Transverse colon (tissue), 4 donors: ENCODE measurements around the gene HEPACAM2. TPM values are rescaled to one million over a fixed set of nuclear protein-coding genes. Genes with fewer than 3 reads are reported as not detected.

Source experiments
- DNase-seq: peaks from one replicate; pipeline ENCODE4 v3.0.0-alpha.2; 2019
- H3K27ac ChIP-seq, 4 donors: fragments of 200-600 bp; sonication (generic); 2 replicates each; pipeline ENCODE4 v1.5.1; 2016 to 2018; ENCODE audit warnings: inconsistent platforms in 4 of 4
- H3K27me3 ChIP-seq: fragments of 200-600 bp; sonication (generic); 2 replicates; pipeline ENCODE4 v1.5.1; 2017; ENCODE audit warnings: inconsistent platforms
- H3K36me3 ChIP-seq, 4 donors: fragments of 200-600 bp; sonication (generic); 2 replicates each; pipeline ENCODE4 v1.5.1; 2017 to 2019; ENCODE audit warnings: inconsistent platforms in 4 of 4
- H3K4me1 ChIP-seq, 4 donors: fragments of 200-600 bp; sonication (generic); 2 replicates each; pipeline ENCODE4 v1.5.1; 2017 to 2020; ENCODE audit warnings: inconsistent platforms in 4 of 4
- H3K4me3 ChIP-seq, 4 donors: fragments of 200-600 bp; sonication (generic); 1 replicate in 1 of 4; 2 replicates in 3 of 4; pipeline versions ENCODE4 v1.5.1 to v1.6.1; 2017 to 2019; ENCODE audit warnings: inconsistent platforms in 4 of 4
- H3K9me3 ChIP-seq, 2 donors: fragments of 200-600 bp; sonication (generic); 2 replicates each; pipeline ENCODE4 v1.5.1; 2017 to 2019; ENCODE audit warnings: inconsistent platforms in 2 of 2
- CTCF ChIP-seq, 5 experiments: fragments of 200-600 bp in 3 of 5; fragments of 450-650 bp in 2 of 5; sonication (generic) in 3 of 5; IDR thresholded peaks; 1 replicate in 2 of 5; 2 replicates in 3 of 5; pipeline ENCODE4 v1.5.1; 2016 to 2017; ENCODE audit warnings: antibody characterized with exemption in 5 of 5, inconsistent platforms in 3 of 5, mild to moderate bottlenecking in 2 of 5, moderate library complexity in 1 of 5
- EP300 ChIP-seq: sonication (generic); formaldehyde crosslinking; IDR thresholded peaks from one replicate; pipeline ENCODE4 v1.6.1; 2017; ENCODE audit warnings: antibody characterized with exemption, low read depth
- POLR2A ChIP-seq: fragments of 450-650 bp; IDR thresholded peaks from one replicate; pipeline ENCODE4 v1.6.1; 2016; ENCODE audit warnings: antibody characterized with exemption, mild to moderate bottlenecking, moderate library complexity
- POLR2AphosphoS5 ChIP-seq, 3 donors: sonication (generic); formaldehyde crosslinking; IDR thresholded peaks; one replicate each; pipeline ENCODE4 v1.6.1; 2016; ENCODE audit warnings: antibody characterized with exemption in 3 of 3
- WGBS, 2 donors: methylation state at CpG; one replicate each; pipeline ENCODE4 v1.1.5; 2018; ENCODE audit warnings: low coverage in 1 of 2; 5-methylcytosine and 5-hydroxymethylcytosine counted together
- in situ Hi-C, 4 donors: fragments of 200-750 bp; cut with MboI; loops; one replicate each; pipeline versions ENCODE4 v1.15.0 to v1.15.1; 2017; ENCODE audit warnings: low sequenced_read_pairs in 3 of 4, low pct_ligation_motif_present in 1 of 4, low pct_unique_long_range_greater_than_20kb in 1 of 4
- intact Hi-C: fragments of 100-400 bp; cut with DNase I; formaldehyde crosslinking; loops from one replicate; pipeline ENCODE4 v1.15.1; 2023; ENCODE audit warnings: low total_unique reads
- total RNA-seq, 4 donors: library from RNA; depleted of rRNA; stranded (reverse); fragments of >200 nt; gene quantifications; one replicate each; pipeline ENCODE4 v1.1.0, GENCODE V29; 2016

Gene HEPACAM2
- total RNA-seq, 4 donors from 2014 or later = 10.5 to 127 (median 45.1) TPM

- in situ Hi-C loops = no loop called here
- no peaks in the 10 kb centered on the region for H3K9me3 ChIP-seq
- H3K4me3 ChIP-seq = no peak overlapping the region
- no peak for TF ChIP-seq POLR2AphosphoS5 (IDR thresholded peaks at IDR 0.05)
- no peak for TF ChIP-seq POLR2A
- no peak for TF ChIP-seq CTCF (IDR thresholded peaks at IDR 0.05)
- TF ChIP-seq EP300 = no peak
- WGBS, 2 donors = 37 to 52% methylated on average over 2 to 3 of the region's 3 CpGs
- H3K27ac ChIP-seq = no peak overlapping the region
- no peak for DNase-seq
- peaks cover 31% of the 10 kb centered on the region for H3K27me3 ChIP-seq
- intact Hi-C loops = no loop called here
- H3K4me1 ChIP-seq = peaks cover 0 to 6% (median 0%) of the 10 kb centered on the region in 4 donors
- H3K36me3 ChIP-seq = no peaks in the 10 kb centered on the region
Measured at GRCh38 chr7:93194386-93194785, 31.9 kb downstream of the HEPACAM2 start.

- Histone ChIP-seq H3K9me3 (no peaks in the 10 kb centered on the region), H3K27ac (no peak overlapping the region), H3K36me3 (no peaks in the 10 kb centered on the region), H3K4me3 (no peak overlapping the region), H3K27me3 (peaks cover 37% of the 10 kb centered on the region), H3K4me1 (no peaks in the 10 kb centered on the region)
- DNase-seq = no peak
- in situ Hi-C loops (no loop called here), intact Hi-C loops (no loop called here)
- WGBS, 2 donors = 52 to 55% methylated on average over 6 of the region's 6 CpGs
- TF ChIP-seq POLR2AphosphoS5 (IDR thresholded peaks at IDR 0.05) (no peak), CTCF (IDR thresholded peaks at IDR 0.05) (no peak), EP300 (no peak), POLR2A (no peak)
Measured at GRCh38 chr7:93188870-93189634, 37.2 kb downstream of the HEPACAM2 start.

DNA sequence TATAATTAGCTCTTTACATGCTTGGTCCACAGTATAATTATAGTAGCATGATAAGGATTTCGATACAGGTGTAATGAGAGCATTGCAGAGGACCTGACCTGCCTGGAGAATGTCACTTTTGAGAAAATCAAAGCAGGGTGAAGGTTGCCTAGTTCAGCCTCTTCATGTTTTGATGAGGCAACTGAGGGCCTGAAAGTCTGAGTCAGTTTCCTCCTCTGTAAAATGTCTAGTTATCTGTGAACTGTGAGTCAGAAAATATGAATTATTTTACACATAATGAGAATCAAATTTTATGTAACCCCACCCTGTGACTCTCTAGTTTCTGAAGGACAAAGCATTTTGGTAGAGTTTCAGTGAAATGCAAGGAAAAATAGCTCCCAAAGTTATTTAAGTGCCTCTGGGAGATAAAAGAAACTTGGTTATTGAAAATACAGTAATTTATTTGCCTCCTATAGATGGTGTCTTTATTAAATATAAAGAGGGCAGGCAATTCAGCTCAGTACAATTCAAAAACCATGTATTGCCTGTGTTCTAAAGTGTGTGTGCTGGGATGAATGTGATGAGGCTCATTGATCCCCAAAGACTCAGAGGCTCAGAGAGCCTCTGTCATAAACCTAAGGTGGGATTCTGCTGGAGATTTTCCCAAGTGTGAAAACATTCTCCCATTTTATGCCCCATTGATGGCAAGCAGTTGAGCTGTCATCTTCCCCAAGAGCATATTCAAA is 40.8 kb downstream of the HEPACAM2 start:
- Histone ChIP-seq H3K36me3 (no peaks in the 10 kb centered on the region), H3K9me3 (no peaks in the 10 kb centered on the region), H3K4me1 (no peaks in the 10 kb centered on the region), H3K4me3 (no peak overlapping the region), H3K27ac (no peak overlapping the region), H3K27me3 (peaks cover 16% of the 10 kb centered on the region)
- TF ChIP-seq POLR2A = no peak
- no peak for TF ChIP-seq CTCF (IDR thresholded peaks at IDR 0.05)
- no peak for TF ChIP-seq POLR2AphosphoS5 (IDR thresholded peaks at IDR 0.05)
- no peak for TF ChIP-seq EP300
- intact Hi-C loops = no loop called here
- in situ Hi-C loops = no loop called here
- 57 to 66% methylated on average over 1 of the region's 1 CpG for WGBS, 2 donors
- DNase-seq = no peak

- no peaks in the 10 kb centered on the region for H3K27me3 ChIP-seq
- no peak for TF ChIP-seq POLR2A
- TF ChIP-seq CTCF (IDR thresholded peaks at IDR 0.05) = no peak
- in situ Hi-C loops (no loop called here), intact Hi-C loops (no loop called here)
- no peaks in the 10 kb centered on the region for H3K36me3 ChIP-seq
- H3K27ac ChIP-seq = no peak overlapping the region
- no peak overlapping the region for H3K4me3 ChIP-seq
- no peak for DNase-seq
- no peaks in the 10 kb centered on the region for H3K4me1 ChIP-seq
- H3K9me3 ChIP-seq = no peaks in the 10 kb centered on the region
Measured at GRCh38 chr7:93179173-93179572, 47.1 kb downstream of the HEPACAM2 start.
